Fibroblast of the aortic adventitia (primary cell): ENCODE results near the gene ANAPC5. TPM values are rescaled to one million over a fixed set of nuclear protein-coding genes. Genes with fewer than 3 reads are reported as not detected.
A peak's percentile ranks its signal among the peaks of the same experiment; 100 is the strongest.

ENCODE experiments used
- DNase-seq: peaks from one replicate; pipeline ENCODE4 v3.0.0-alpha.2; 2010; ENCODE audit warnings: low read depth
- H3K4me3 ChIP-seq: 2 replicates; pipeline ENCODE4 v1.5.1; 2011; ENCODE audit warnings: low read depth, mild to moderate bottlenecking, control low read depth, low read length, moderate library complexity
- CTCF ChIP-seq: IDR thresholded peaks from 2 replicates; pipeline ENCODE4 v1.5.1; 2011; ENCODE audit warnings: mild to moderate bottlenecking, low read length, control low read depth, inconsistent platforms; ENCODE audit not compliant: insufficient read depth
- total RNA-seq: library from RNA; depleted of rRNA; stranded (reverse); fragments of >200 nt; gene quantifications from 2 replicates; pipeline ENCODE4 v1.2.3, GENCODE V29; 2012; ENCODE audit warnings: low replicate concordance

The ANAPC5 gene
- total RNA-seq = 148 and 209 TPM in 2 replicates

- TF ChIP-seq CTCF = no peak
- peak within 1 kb of the TSS; percentile 78 for H3K4me3 ChIP-seq
- DNase-seq = peak; percentile 99
Measured at GRCh38 chr12:121351820-121352681, at the start of gene ANAPC5. Gene ANAPC5 (minus strand): TSS chr12:121352411. CDS start chr12:121352340, 71 bp downstream.

DNA sequence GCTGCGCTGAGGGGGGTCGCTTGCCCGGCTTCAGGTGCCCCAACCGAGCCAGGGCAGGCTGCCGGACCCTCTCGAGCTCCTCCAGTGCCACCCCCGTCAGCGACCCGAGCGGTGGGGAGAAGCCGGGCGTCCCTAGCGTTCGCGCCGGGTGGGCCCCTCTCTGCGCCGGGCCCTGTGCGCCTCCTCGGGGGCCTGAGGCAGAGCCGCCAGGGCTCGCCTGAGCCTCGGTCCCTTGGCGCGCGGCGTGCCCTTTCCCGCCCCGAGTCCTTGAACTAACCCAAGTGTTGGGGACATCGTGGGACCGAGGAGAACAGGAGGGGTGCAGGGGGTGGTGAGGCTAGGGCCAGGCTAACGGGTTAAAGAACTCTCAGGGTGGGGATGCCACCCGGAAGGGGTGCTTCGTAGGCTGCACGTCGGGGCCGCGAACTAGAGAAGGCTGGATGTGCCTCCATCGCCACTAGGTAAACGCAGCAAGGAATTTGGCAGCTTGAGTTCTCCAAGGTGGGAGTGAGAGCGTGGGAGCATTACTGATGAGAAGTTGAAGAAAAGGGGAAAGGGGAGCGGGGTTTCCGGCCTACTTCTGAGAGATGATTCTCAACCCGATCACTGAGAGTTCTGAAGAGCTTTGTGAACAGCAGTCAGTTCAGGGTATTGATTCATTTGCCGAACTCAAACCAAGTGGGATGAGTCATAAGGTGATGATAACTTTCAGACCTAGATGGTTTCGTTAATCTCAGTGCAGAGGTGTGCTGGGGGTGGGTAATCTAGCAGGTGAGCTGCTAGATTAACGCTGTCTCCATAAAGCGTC lies 48.3 kb upstream of the ANAPC5 start:
- no peak for TF ChIP-seq CTCF
- DNase-seq = peak; percentile 23
- peak overlapping the region; percentile 90 for H3K4me3 ChIP-seq

- peak; percentile 97 for DNase-seq
- no peak for TF ChIP-seq CTCF
- H3K4me3 ChIP-seq = peak within 1 kb of the TSS; percentile 90
Measured at GRCh38 chr12:121399391-121400331, 47.5 kb upstream of the ANAPC5 start, which contains the start of gene RNF34. Gene RNF34 (plus strand): TSS chr12:121400118. CDS start chr12:121400213, 95 bp downstream.

DNA sequence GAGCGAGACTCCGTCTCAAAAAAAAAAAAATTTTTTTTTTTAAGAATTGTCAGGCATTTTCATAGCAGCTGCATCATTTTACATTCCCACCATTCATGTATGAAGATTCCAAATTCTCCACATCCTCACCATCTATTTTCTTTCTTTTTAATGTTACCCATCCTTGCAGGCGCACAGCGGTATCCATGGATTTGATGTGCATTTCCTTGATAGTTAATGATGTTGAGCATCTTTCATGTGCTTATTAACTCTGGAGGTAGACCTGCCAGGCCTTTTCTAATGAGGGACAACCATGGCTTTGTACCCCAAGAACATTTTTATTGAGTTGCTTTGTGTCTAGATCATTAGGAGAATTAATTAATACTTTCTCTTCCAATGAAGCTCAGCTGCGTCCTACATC lies 46.1 kb upstream of the ANAPC5 start:
- H3K4me3 ChIP-seq = no peak overlapping the region
- no peak for TF ChIP-seq CTCF
- DNase-seq = no peak

DNA sequence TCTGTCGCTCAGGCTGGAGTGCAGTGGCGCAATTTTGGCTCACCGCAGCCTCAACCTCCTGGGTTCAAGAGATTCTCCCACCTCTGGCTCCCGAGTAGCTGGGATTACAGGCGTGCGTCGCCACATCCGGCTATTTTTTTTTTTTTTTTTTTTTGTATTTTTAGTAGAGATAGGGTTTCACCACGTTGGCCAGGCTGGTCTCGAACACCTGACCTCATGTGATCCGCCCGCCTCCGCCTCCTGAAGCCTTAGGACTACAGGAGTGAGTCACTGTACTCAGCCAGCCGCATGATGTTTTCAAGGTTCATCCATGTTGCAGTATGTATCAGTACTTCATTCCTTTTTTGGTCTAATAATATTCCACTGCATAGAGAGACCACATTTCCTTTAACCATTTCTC lies 45.3 kb upstream of the ANAPC5 start:
- H3K4me3 ChIP-seq = no peak overlapping the region
- no peak for DNase-seq
- TF ChIP-seq CTCF = no peak

DNA sequence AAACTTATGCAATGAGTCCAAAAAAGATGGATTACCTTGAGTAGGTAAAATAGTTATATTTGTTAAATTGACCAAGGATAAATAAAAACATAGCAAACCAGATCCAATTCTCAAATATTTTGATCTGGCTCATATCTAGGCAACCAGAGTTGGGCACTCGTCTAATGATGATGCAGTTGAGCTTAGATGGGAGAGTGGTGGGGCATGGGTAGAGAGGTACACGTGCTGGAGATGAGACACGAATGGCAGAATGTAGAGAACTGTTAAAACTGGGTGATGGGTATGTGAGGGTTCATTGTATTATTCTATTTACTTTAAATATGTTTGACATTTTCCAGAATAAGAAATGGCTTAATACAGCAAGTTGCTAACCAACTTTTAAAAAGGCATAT lies 40.1 kb upstream of the ANAPC5 start:
- no peak for DNase-seq
- no peak overlapping the region for H3K4me3 ChIP-seq
- no peak for TF ChIP-seq CTCF
